PFSK-1 (cell line): ENCODE results near the gene DAND5.

Experiments
- POLR2AphosphoS5 ChIP-seq: IDR thresholded peaks from 2 replicates; pipeline ENCODE4 v1.6.1; 2012; ENCODE audit warnings: low read depth, mild to moderate bottlenecking, control low read depth, low read length, moderate library complexity
- SIN3A ChIP-seq: IDR thresholded peaks from 2 replicates; pipeline ENCODE4 v1.6.1; 2012; ENCODE audit warnings: mild to moderate bottlenecking, low read length, moderate library complexity, borderline replicate concordance; ENCODE audit not compliant: insufficient read depth
- TAF1 ChIP-seq: IDR thresholded peaks from 2 replicates; pipeline ENCODE4 v1.6.1; 2012; ENCODE audit warnings: low read length, control low read depth, borderline replicate concordance; ENCODE audit not compliant: insufficient read depth

DNA sequence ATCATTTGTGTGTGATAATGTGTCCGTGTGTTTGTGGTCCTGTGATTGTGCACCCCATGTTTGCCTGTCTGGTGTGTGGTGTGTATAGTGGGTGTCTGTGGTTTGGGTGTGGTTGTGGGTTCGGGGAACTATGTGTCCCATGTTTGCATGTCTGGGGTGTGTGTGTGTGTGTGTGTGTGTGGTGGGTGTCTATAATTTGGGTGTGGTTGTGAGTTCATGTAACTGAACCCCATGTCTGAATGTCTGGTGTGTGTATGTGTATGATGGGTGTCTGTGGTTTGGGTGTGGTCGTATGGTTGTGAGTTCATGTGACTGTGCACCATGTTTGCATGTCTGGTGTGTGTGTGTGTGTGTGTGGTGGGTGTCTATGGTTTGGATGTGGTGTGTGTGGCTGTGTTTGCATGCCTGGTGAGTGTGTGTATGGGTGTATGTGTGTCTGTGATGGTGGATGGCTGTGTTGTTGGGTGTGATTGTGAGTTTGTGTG lies 14.8 kb downstream of the DAND5 start:
- TF ChIP-seq POLR2AphosphoS5 (no peak), TAF1 (no peak), SIN3A (no peak)
